Suprapubic skin (tissue), 4 donors: ENCODE data around the gene CNTFR. TPM values are rescaled to one million over a fixed set of nuclear protein-coding genes. Genes with fewer than 3 reads are reported as not detected.

Experiments
- DNase-seq, 2 donors: peaks; one replicate each; pipeline ENCODE4 v3.0.0-alpha.2; 2019; ENCODE audit warnings: low spot score in 2 of 2
- H3K27ac ChIP-seq: fragments of 200-600 bp; sonication (generic); one replicate; pipeline ENCODE4 v1.5.1; 2019
- H3K27me3 ChIP-seq: fragments of 200-600 bp; sonication (generic); one replicate; pipeline ENCODE4 v1.5.1; 2019
- H3K36me3 ChIP-seq: fragments of 200-600 bp; sonication (generic); one replicate; pipeline ENCODE4 v1.5.1; 2019
- H3K4me1 ChIP-seq: fragments of 200-600 bp; sonication (generic); one replicate; pipeline ENCODE4 v1.5.1; 2019
- H3K4me3 ChIP-seq: fragments of 200-600 bp; sonication (generic); one replicate; pipeline ENCODE4 v1.5.1; 2019; ENCODE audit warnings: mild to moderate bottlenecking
- H3K9me3 ChIP-seq: fragments of 200-600 bp; sonication (generic); one replicate; pipeline ENCODE4 v1.5.1; 2019
- EP300 ChIP-seq: sonication (generic); formaldehyde crosslinking; IDR thresholded peaks from one replicate; pipeline ENCODE4 v1.6.1; 2017; ENCODE audit warnings: antibody characterized with exemption
- POLR2A ChIP-seq, 2 donors: fragments of 450-650 bp; IDR thresholded peaks; one replicate each; pipeline ENCODE4 v1.6.1; 2017; ENCODE audit warnings: antibody characterized with exemption in 2 of 2, mild to moderate bottlenecking in 2 of 2, moderate library complexity in 2 of 2
- POLR2AphosphoS5 ChIP-seq, 3 donors: sonication (generic); formaldehyde crosslinking; IDR thresholded peaks; one replicate each; pipeline ENCODE4 v1.6.1; 2017; ENCODE audit warnings: antibody characterized with exemption in 3 of 3
- WGBS: methylation state at CpG from one replicate; pipeline ENCODE4 v1.1.5; 2018; 5-methylcytosine and 5-hydroxymethylcytosine counted together
- total RNA-seq, 4 donors: library from RNA; depleted of rRNA; stranded (reverse); fragments of >200 nt; gene quantifications; one replicate each; pipeline ENCODE4 v1.1.0, GENCODE V29; 2016
- TF ChIP-seq, protein P1 (sequence below), 2 donors: fragments of 200-600 bp in 1 of 2; fragments of 450-650 bp in 1 of 2; sonication (generic) in 1 of 2; IDR thresholded peaks; one replicate each; pipeline ENCODE4 v1.5.1; 2016 to 2019; ENCODE audit warnings: antibody characterized with exemption in 2 of 2, mild to moderate bottlenecking in 1 of 2, moderate library complexity in 1 of 2

The CNTFR gene
- total RNA-seq, 4 donors from 2014 or later: 5.0 to 9.1 (median 5.7) TPM

DNA sequence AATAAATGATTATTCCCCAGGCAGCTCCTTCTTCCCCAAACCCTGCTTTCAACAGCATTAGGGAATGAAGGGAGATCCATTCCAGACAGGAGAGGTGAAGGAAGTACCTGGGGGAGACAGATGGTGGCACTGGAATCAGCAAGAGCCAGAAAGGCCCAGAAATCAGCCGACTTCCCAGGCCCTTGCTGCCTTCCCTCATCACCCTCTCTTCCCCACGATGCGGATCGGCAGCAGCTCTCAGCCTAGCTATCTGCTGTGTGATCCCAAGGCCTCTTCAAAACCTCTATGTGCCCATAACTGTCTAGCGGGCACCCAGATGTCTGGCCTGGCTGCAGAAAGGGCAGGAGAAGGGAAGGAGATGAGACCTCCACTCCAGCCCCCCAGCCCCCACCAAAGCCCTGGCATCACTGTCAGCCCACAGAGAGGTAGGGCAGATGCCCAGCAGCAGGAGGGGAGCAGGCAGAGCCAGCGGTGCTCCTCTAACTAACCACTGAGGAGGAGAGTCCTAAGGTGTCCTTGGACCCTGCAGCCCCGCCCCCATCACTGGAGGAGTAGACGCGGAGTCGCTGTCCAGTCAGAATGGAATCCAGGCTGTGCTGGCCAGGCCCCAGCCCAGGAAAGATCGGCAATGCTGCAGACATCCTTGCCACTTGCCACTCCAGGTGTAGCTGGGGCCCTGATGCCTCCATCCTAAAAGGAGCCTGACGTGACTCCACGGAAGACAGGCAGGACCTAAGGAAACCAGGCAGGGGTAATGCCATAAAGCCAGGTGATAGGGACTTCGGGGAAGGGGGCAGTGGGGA lies 12.7 kb downstream of the CNTFR start:
- TF ChIP-seq, protein P1, sequence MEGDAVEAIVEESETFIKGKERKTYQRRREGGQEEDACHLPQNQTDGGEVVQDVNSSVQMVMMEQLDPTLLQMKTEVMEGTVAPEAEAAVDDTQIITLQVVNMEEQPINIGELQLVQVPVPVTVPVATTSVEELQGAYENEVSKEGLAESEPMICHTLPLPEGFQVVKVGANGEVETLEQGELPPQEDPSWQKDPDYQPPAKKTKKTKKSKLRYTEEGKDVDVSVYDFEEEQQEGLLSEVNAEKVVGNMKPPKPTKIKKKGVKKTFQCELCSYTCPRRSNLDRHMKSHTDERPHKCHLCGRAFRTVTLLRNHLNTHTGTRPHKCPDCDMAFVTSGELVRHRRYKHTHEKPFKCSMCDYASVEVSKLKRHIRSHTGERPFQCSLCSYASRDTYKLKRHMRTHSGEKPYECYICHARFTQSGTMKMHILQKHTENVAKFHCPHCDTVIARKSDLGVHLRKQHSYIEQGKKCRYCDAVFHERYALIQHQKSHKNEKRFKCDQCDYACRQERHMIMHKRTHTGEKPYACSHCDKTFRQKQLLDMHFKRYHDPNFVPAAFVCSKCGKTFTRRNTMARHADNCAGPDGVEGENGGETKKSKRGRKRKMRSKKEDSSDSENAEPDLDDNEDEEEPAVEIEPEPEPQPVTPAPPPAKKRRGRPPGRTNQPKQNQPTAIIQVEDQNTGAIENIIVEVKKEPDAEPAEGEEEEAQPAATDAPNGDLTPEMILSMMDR (IDR thresholded peaks at IDR 0.05): no peak
- TF ChIP-seq POLR2A (IDR thresholded peaks at IDR 0.05) (no peak), POLR2AphosphoS5 (IDR thresholded peaks at IDR 0.05) (no peak)
- no peak for DNase-seq
- Histone ChIP-seq H3K27me3 (peaks cover 51% of the 10 kb centered on the region), H3K27ac (no peak overlapping the region), H3K9me3 (no peaks in the 10 kb centered on the region), H3K4me1 (peaks cover 19% of the 10 kb centered on the region), H3K4me3 (no peak overlapping the region), H3K36me3 (no peaks in the 10 kb centered on the region)
- WGBS: 88% methylated on average over 14 of the region's 14 CpGs

- WGBS: 70% methylated on average over 19 of the region's 21 CpGs
Measured at GRCh38 chr9:34575862-34576596, 13.5 kb downstream of the CNTFR start.

DNA sequence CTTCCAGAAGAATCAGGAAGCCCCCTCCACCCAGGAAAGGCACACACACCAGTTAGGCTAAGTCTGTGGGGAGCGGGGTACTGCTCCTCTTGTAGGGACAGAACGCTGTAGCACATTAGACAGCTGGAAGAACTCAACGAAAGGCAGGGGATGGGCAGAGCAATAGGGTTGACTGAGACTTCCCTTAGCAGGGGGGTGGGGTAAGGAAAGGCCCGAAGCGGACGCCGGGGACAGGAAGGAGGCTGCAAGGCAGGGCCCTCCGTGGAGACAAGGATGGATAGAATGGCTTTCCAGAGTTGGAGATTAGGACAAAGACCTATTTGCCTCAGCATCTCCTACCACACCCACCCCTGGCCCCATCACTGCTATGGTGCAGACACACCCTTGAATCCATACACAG lies 14.3 kb downstream of the CNTFR start:
- Histone ChIP-seq H3K9me3 (no peaks in the 10 kb centered on the region), H3K27me3 (peaks cover 46% of the 10 kb centered on the region), H3K4me1 (peaks cover 19% of the 10 kb centered on the region), H3K27ac (no peak overlapping the region), H3K4me3 (no peak overlapping the region), H3K36me3 (no peaks in the 10 kb centered on the region)
- no peak for DNase-seq
- 71% methylated on average over 8 of the region's 8 CpGs for WGBS
- TF ChIP-seq EP300: no peak
- no peak for TF ChIP-seq POLR2A (IDR thresholded peaks at IDR 0.05)
- TF ChIP-seq POLR2AphosphoS5 (IDR thresholded peaks at IDR 0.05): no peak
- TF ChIP-seq, protein P1 (IDR thresholded peaks at IDR 0.05): no peak

More at GRCh38 chr9:34575862-34576596, 13.5 kb downstream of the CNTFR start:
- no peak overlapping the region for H3K4me3 ChIP-seq
- no peak for DNase-seq
- no peak for TF ChIP-seq EP300
- TF ChIP-seq, protein P1 (IDR thresholded peaks at IDR 0.05): no peak
- TF ChIP-seq POLR2A (IDR thresholded peaks at IDR 0.05): no peak
- TF ChIP-seq POLR2AphosphoS5 (IDR thresholded peaks at IDR 0.05): no peak
- H3K36me3 ChIP-seq: no peaks in the 10 kb centered on the region
- peaks cover 50% of the 10 kb centered on the region for H3K27me3 ChIP-seq
- H3K9me3 ChIP-seq: no peaks in the 10 kb centered on the region
- H3K4me1 ChIP-seq: peaks cover 19% of the 10 kb centered on the region
- H3K27ac ChIP-seq: no peak overlapping the region

DNA sequence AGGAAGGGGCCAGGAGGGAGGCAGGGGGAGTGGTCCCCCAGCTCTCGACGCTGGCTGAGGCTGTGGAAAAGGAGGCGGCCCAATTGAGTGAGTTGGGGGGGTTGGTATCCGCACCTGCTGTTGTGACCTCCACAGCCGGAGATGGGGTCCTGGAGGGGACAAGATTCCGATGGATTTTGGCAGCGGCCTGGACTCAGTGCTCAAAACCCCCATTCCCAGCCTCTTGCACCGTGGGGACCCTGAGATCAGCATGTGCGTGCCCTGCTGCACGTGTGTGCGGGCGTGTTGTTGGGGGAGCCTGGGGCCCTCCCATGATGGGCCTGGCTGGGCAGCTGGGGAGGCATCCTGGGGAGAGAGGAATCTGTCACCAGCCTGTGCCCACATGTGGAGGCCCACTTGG lies 15.0 kb downstream of the CNTFR start:
- 97% methylated on average over 9 of the region's 12 CpGs for WGBS
- no peak overlapping the region for H3K4me3 ChIP-seq
- no peaks in the 10 kb centered on the region for H3K9me3 ChIP-seq
- H3K36me3 ChIP-seq: no peaks in the 10 kb centered on the region
- DNase-seq: no peak
- H3K4me1 ChIP-seq: peaks cover 19% of the 10 kb centered on the region
- H3K27me3 ChIP-seq: peaks cover 40% of the 10 kb centered on the region
- H3K27ac ChIP-seq: no peak overlapping the region
- TF ChIP-seq POLR2AphosphoS5 (IDR thresholded peaks at IDR 0.05) (no peak), POLR2A (IDR thresholded peaks at IDR 0.05) (no peak), EP300 (no peak)
- TF ChIP-seq, protein P1 (IDR thresholded peaks at IDR 0.05): no peak
